Progenitor cell of endocrine pancreas (in vitro differentiated cells): Measurements from ENCODE around the gene OPHN1. TPM values are rescaled to one million over a fixed set of nuclear protein-coding genes. Genes with fewer than 3 reads are reported as not detected.
A peak's percentile ranks its signal among the peaks of the same experiment; 100 is the strongest.

Experiments
- DNase-seq: peaks from one replicate; pipeline ENCODE4 v3.0.0; 2021; ENCODE audit warnings: low spot score; ENCODE audit not compliant: unreplicated experiment
- H3K27ac Mint-ChIP-seq: 2 replicates; pipeline ENCODE4 v1.8.0; 2021; ENCODE audit warnings: mild to moderate bottlenecking, moderate library complexity, mixed read lengths
- H3K27me3 Mint-ChIP-seq: 2 replicates; pipeline ENCODE4 v1.8.0; 2021; ENCODE audit warnings: mixed read lengths
- H3K36me3 Mint-ChIP-seq: 2 replicates; pipeline ENCODE4 v1.8.0; 2022; ENCODE audit warnings: mixed read lengths; ENCODE audit not compliant: insufficient read depth
- H3K4me1 Mint-ChIP-seq: 2 replicates; pipeline ENCODE4 v1.8.0; 2021; ENCODE audit warnings: low read depth, mixed read lengths
- H3K4me3 Mint-ChIP-seq: 2 replicates; pipeline ENCODE4 v1.8.0; 2021; ENCODE audit warnings: low read depth, mild to moderate bottlenecking, moderate library complexity, mixed read lengths
- H3K9me3 Mint-ChIP-seq: 2 replicates; pipeline ENCODE4 v1.8.0; 2021; ENCODE audit warnings: low read depth, mixed read lengths
- CTCF ChIP-seq: fragments of 200-600 bp; sonication (generic); IDR thresholded peaks from one replicate; pipeline ENCODE4 v1.5.0; 2021; ENCODE audit warnings: antibody characterized with exemption, mild to moderate bottlenecking; ENCODE audit not compliant: unreplicated experiment
- total RNA-seq: library from RNA; stranded (reverse); gene quantifications from 2 replicates; pipeline ENCODE4 v1.2.1, GENCODE V29; 2021

The OPHN1 gene
- total RNA-seq, 1 donor from 2014 or later: 7.2 TPM

DNA sequence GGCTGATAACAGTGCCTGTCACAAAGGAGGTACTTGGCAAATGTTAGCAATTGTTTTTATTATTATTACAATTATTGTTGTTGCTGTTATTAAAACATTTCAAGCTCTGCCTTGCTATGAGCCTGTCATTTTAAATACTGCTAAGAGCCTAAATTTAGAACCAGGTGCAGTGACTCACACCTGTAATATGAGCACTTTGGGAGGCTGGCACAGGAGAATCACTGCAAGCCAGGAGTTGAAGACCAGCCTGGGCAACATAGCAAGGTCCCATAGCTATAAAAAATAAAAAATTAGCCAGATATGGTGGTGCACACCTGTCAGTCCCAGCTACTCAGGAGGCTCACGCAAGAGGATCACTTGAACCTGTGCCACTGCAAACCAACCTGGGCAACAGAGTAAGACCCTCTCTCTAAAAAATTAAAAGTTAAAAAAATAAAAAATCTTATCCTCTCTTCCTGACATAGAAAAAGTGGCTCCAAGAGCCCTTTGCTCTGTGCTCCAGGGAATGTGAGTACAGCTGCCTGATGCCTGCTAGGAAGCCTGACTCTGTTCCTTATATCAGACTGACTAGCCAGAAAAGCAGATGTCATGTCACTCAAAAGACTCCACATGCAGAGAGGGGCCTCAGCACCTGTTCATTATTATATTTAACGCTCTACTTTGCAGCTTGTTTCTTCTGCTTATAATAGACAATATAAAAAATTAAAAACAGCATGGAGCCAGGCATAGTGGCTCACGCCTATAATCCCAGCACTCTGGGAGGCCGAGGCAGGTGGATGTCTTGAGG, 234.0 kb downstream of the OPHN1 start:
- Mint-ChIP-seq H3K27me3 (no peaks in the 10 kb centered on the region), H3K4me3 (no peak overlapping the region), H3K9me3 (peaks cover 3% of the 10 kb centered on the region), H3K36me3 (no peaks in the 10 kb centered on the region), H3K27ac (no peak overlapping the region), H3K4me1 (no peaks in the 10 kb centered on the region)
- DNase-seq: no peak
- no peak for TF ChIP-seq CTCF

DNA sequence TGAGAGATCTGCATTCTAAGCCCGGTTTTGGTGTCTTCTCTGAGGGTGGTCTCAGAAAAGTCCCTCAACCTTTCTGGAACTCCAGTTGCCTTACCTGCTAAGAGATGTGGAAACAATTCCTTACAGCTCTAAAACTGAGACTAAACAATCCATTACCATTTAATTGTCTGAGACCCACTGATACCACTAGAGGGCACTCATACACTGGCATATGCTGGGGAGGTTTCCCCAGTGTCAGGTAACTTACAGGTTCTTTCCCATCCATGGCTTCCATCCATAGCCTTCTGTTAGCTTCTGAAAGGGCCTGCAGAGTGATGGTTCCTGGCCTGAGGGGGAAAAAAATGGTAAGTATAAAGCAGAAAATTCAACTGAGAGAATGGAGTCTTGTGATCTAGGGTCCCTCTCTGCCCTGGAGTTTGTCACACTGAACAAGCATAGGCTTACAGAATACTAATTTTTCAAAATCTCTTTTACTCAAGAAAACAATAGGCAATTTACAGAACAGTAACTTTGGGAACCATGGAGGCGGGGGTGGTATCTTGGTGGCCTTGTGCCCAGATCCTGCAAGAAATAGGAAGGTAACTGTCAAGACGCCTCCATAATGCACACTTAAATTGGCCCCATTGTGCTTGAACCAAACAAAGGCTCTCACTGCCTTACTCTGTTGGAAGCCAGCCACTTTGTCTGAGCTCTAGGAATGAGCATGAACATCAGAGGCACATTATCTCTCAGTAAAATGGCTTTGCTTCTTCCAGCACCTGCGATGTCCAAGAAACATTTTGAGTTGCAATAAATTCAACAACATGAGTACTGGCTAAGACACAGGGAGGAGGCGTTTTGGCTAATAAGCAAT, 236.1 kb downstream of the OPHN1 start:
- Mint-ChIP-seq H3K4me1 (no peaks in the 10 kb centered on the region), H3K36me3 (no peaks in the 10 kb centered on the region), H3K27me3 (no peaks in the 10 kb centered on the region), H3K4me3 (no peak overlapping the region), H3K9me3 (peaks cover 6% of the 10 kb centered on the region), H3K27ac (no peak overlapping the region)
- TF ChIP-seq CTCF: peak; percentile 71
- peak; percentile 11 for DNase-seq

GRCh38 chrX:68195561-68195960, 237.7 kb downstream of the OPHN1 start:
- Mint-ChIP-seq H3K27me3 (no peaks in the 10 kb centered on the region), H3K4me3 (no peak overlapping the region), H3K27ac (no peak overlapping the region), H3K36me3 (no peaks in the 10 kb centered on the region), H3K4me1 (no peaks in the 10 kb centered on the region), H3K9me3 (peaks cover 9% of the 10 kb centered on the region)
- no peak for TF ChIP-seq CTCF
- DNase-seq: no peak

DNA sequence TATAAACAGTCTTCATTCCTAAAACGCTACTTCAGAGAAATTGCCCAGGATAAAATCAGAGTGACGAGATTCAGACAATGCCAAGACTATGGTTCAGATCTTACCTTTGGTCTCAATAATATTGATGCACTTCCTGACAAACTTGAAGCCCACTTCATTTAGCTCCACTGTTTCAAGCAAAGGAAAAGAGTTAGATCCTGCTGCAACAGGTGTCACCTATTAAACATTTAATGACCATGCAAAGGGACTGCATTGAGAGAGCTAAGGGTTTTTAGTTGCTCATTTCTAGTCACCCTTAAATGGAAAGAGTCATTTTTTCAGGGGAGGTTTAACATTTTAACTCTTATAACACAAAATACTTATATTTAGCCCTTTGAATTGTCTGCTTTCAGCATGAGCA, 239.5 kb downstream of the OPHN1 start:
- TF ChIP-seq CTCF: no peak
- Mint-ChIP-seq H3K27ac (no peak overlapping the region), H3K36me3 (no peaks in the 10 kb centered on the region), H3K27me3 (no peaks in the 10 kb centered on the region), H3K9me3 (peaks cover 9% of the 10 kb centered on the region), H3K4me3 (no peak overlapping the region), H3K4me1 (no peaks in the 10 kb centered on the region)
- DNase-seq: no peak

- peaks cover 9% of the 10 kb centered on the region for H3K9me3 Mint-ChIP-seq
- H3K27me3 Mint-ChIP-seq: no peaks in the 10 kb centered on the region
- H3K4me3 Mint-ChIP-seq: no peak overlapping the region
- H3K4me1 Mint-ChIP-seq: no peaks in the 10 kb centered on the region
- H3K36me3 Mint-ChIP-seq: no peaks in the 10 kb centered on the region
- TF ChIP-seq CTCF: no peak
- DNase-seq: no peak
- H3K27ac Mint-ChIP-seq: no peak overlapping the region
These were observed 240.1 kb downstream of the OPHN1 start for GRCh38 chrX:68193234-68193633.
